ENCODE data around the gene FICD.
A peak's percentile ranks its signal among the peaks of the same experiment; 100 is the strongest.

Gene FICD

DNA sequence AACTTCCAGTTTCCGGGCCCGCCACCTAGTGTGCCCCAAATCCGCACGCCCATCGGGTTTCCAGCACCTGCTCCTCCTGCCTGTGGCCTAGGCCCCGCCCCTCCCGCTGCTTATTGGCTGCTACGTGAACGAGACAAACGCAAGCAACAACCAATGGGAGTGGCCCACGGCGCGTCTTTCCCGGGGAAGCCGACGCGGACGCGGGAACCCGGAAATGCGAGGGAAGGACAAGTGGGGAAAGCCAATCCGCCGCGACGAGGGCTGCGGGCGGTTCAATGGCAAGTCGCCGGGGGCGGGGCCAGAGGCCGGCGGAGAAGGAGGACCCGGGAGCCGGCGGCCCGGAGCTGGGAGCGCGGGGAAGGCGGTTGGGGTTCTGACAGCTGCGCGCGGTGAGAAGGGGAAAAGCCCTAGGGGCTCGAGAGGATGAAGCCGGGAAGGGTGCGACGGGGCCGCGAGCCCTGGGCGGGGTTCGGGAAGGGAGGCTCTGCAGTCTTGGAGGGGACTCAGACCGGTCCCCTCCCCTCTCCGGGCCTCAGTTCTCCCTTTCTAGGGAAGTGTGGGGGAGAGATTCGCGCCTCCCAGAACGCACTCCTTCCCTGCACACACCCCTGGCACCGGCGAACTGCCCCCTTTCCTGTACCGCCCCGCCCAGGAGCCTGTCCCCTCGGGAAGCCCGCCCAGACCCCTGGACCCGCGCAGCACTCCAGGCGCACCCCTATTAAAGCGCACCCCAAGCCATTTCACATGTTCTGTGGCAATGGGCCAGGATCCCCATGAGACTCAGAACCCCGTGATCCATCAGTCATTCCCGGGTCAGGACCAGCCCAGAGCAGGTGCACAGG, at the start of gene FICD:
Gene FICD (plus strand): TSS at position 305 of the 842 bp plus-strand sequence. CDS start 1,696 bp downstream, outside the sequence.
- DNase-seq (ENCODE audit: extremely low spot score), result peak; percentile 94
- no peak for TF ChIP-seq FOXK2 (IDR thresholded peaks at IDR 0.05)
- TF ChIP-seq ZNF384 (IDR thresholded peaks at IDR 0.05), result no peak
- no peak for TF ChIP-seq CTBP1 (IDR thresholded peaks at IDR 0.05; ENCODE audit: borderline replicate concordance)
- TF ChIP-seq NFRKB (IDR thresholded peaks at IDR 0.05), result no peak
- no peak for TF ChIP-seq ARNT (IDR thresholded peaks at IDR 0.05)
- TF ChIP-seq BHLHE40 (IDR thresholded peaks at IDR 0.05; ENCODE audit: borderline replicate concordance), result no peak
- TF ChIP-seq FOXM1 (IDR thresholded peaks at IDR 0.05; ENCODE audit: borderline replicate concordance), result no peak
- no peak for TF ChIP-seq TARDBP (IDR thresholded peaks at IDR 0.05)
- TF ChIP-seq SUZ12 (IDR thresholded peaks at IDR 0.05), result no peak
- peak; percentile 90 for TF ChIP-seq L3MBTL2 (conservative IDR thresholded peaks at IDR 0.05)
- no peak for TF ChIP-seq LEF1 (IDR thresholded peaks at IDR 0.05; ENCODE audit: borderline replicate concordance)
- no peak for TF ChIP-seq FOXA1 (IDR thresholded peaks at IDR 0.05)
- peak; percentile 99 for TF ChIP-seq PKNOX1 (IDR thresholded peaks at IDR 0.05)
- TF ChIP-seq ELF4 (IDR thresholded peaks at IDR 0.05), result peak; percentile 99
- no peak for TF ChIP-seq HDGF (IDR thresholded peaks at IDR 0.05; ENCODE audit: borderline replicate concordance)
- TF ChIP-seq SP1 (IDR thresholded peaks at IDR 0.05), result no peak
- CTCF ChIA-PET, result interaction anchor here (0.6 kb wide), 1 partner anchor 216 kb away, joined by 5 read pairs; no protein-coding TSS in a partner anchor
- POLR2A ChIA-PET, result interaction anchor here (0.7 to 1.6 kb wide), 2 partner anchors 45 to 315 kb away, joined by 3 to 5 read pairs; no protein-coding TSS in a partner anchor

DNA sequence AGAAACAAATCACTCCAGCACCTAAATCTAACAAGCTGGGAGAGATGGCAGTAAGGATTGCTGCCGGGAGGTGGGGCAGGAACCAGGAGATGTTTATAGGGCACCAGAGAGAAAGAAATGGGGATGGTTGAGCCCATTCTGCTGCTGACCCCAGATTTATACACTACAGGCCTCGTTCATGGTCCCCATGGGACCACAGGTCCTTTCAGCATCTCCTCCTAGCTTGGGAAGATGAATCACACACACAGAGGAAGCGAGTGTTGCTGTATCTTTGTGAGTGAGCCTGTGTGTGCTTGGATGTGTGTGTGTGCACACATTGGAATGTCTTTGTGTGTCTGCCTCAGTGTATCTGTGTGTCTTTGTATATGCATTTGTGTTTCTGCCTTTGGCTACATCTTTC, 49.7 kb upstream of the FICD start:
- no peak for DNase-seq (ENCODE audit: extremely low spot score)
- CTCF ChIA-PET, result no interaction called here
- TF ChIP-seq BHLHE40 (IDR thresholded peaks at IDR 0.05; ENCODE audit: borderline replicate concordance) (no peak), FOXK2 (IDR thresholded peaks at IDR 0.05) (no peak), L3MBTL2 (conservative IDR thresholded peaks at IDR 0.05) (no peak), PKNOX1 (IDR thresholded peaks at IDR 0.05) (no peak), NFRKB (IDR thresholded peaks at IDR 0.05) (no peak), ELF4 (IDR thresholded peaks at IDR 0.05) (no peak), FOXA1 (IDR thresholded peaks at IDR 0.05) (no peak), TARDBP (IDR thresholded peaks at IDR 0.05) (no peak), ZNF384 (IDR thresholded peaks at IDR 0.05) (no peak), ARNT (IDR thresholded peaks at IDR 0.05) (no peak), FOXM1 (IDR thresholded peaks at IDR 0.05; ENCODE audit: borderline replicate concordance) (no peak), SP1 (IDR thresholded peaks at IDR 0.05) (no peak), CTBP1 (IDR thresholded peaks at IDR 0.05; ENCODE audit: borderline replicate concordance) (no peak), SUZ12 (IDR thresholded peaks at IDR 0.05) (no peak), HDGF (IDR thresholded peaks at IDR 0.05; ENCODE audit: borderline replicate concordance) (no peak), LEF1 (IDR thresholded peaks at IDR 0.05; ENCODE audit: borderline replicate concordance) (no peak)
- POLR2A ChIA-PET, result no interaction called here

DNA sequence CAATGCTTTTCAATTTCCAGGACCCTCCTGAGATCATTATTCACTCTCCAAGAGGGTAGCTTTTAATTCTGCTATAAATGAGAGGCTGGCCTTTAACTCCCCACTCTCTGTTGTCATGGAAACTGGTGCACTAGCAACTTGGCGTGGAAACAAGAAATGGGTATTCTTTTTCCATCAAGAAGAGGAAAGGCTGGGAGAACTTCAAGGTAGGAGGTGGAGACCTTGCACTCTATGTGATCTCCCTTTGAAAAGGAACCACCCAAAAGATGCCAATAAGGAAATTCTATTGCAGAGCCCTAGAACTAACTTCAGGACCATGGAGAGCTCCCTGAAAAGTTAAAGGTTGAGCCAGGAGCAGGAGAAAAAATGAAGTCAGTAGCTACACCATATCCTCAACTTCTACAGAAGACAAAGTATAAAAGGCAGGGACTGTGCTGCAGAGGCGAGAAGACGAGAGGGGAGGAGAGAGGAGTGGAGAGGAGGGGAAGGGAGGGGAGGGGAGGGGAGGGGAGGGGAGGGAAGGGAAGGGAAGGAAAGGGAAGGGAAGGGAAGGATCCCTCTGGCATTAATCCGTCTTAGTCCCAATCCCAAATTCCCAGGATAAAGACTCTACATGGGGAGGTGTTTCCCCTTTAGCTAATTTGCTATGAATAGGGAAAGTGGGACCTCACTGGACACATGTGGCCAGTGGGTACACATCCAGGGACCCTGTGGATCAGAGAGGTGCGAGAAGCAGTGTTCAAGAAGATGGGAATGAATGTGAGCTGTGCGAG, 46.7 kb upstream of the FICD start:
- peak; percentile 40 for DNase-seq (ENCODE audit: extremely low spot score)
- TF ChIP-seq SUZ12 (IDR thresholded peaks at IDR 0.05), result no peak
- TF ChIP-seq PKNOX1 (IDR thresholded peaks at IDR 0.05), result no peak
- no peak for TF ChIP-seq SP1 (IDR thresholded peaks at IDR 0.05)
- no peak for TF ChIP-seq HDGF (IDR thresholded peaks at IDR 0.05; ENCODE audit: borderline replicate concordance)
- TF ChIP-seq FOXK2 (IDR thresholded peaks at IDR 0.05), result no peak
- no peak for TF ChIP-seq ARNT (IDR thresholded peaks at IDR 0.05)
- TF ChIP-seq L3MBTL2 (conservative IDR thresholded peaks at IDR 0.05), result no peak
- no peak for TF ChIP-seq FOXA1 (IDR thresholded peaks at IDR 0.05)
- TF ChIP-seq ELF4 (IDR thresholded peaks at IDR 0.05), result no peak
- no peak for TF ChIP-seq BHLHE40 (IDR thresholded peaks at IDR 0.05; ENCODE audit: borderline replicate concordance)
- no peak for TF ChIP-seq FOXM1 (IDR thresholded peaks at IDR 0.05; ENCODE audit: borderline replicate concordance)
- TF ChIP-seq TARDBP (IDR thresholded peaks at IDR 0.05), result no peak
- no peak for TF ChIP-seq LEF1 (IDR thresholded peaks at IDR 0.05; ENCODE audit: borderline replicate concordance)
- no peak for TF ChIP-seq NFRKB (IDR thresholded peaks at IDR 0.05)
- POLR2A ChIA-PET, result no interaction called here
- CTCF ChIA-PET, result interaction anchor here (1.7 kb wide), 1 partner anchor 11 kb away, joined by 8 read pairs; no protein-coding TSS in a partner anchor

GRCh38 chr12:108473400-108474055, 41.5 kb upstream of the FICD start:
- TF ChIP-seq PKNOX1 (IDR thresholded peaks at IDR 0.05) (no peak), ARNT (IDR thresholded peaks at IDR 0.05) (no peak), SUZ12 (IDR thresholded peaks at IDR 0.05) (no peak), L3MBTL2 (conservative IDR thresholded peaks at IDR 0.05) (no peak), LEF1 (IDR thresholded peaks at IDR 0.05; ENCODE audit: borderline replicate concordance) (no peak), ZNF384 (IDR thresholded peaks at IDR 0.05) (no peak), NFRKB (IDR thresholded peaks at IDR 0.05) (no peak), HDGF (IDR thresholded peaks at IDR 0.05; ENCODE audit: borderline replicate concordance) (no peak), FOXK2 (IDR thresholded peaks at IDR 0.05) (no peak), ELF4 (IDR thresholded peaks at IDR 0.05) (no peak), SP1 (IDR thresholded peaks at IDR 0.05) (no peak)
- POLR2A ChIA-PET, result no interaction called here
- DNase-seq (ENCODE audit: extremely low spot score), result no peak
- CTCF ChIA-PET, result no interaction called here
